ENCODE results near the gene DHX9. TPM values are rescaled to one million over a fixed set of nuclear protein-coding genes. Genes with fewer than 3 reads are reported as not detected.
"Not testable (repeated sequence)": the region's sequence is repeated elsewhere in the genome, so short reads cannot be mapped to it uniquely, and the experiment has no call there.

The DHX9 gene
- polyA plus RNA-seq, 6 donors from 2014 or later: 84.6 to 109 (median 98.8) TPM

- no peaks in the 10 kb centered on the region for H3K9me3 Mint-ChIP-seq
- H3K27ac Mint-ChIP-seq: peak overlapping the region in 1 of 6 donors; percentile 23
- H3K27me3 Mint-ChIP-seq: no peaks in the 10 kb centered on the region
- DNase-seq (no peak), ATAC-seq (ENCODE audit: low read depth in 2 of 2) (no peak)
- peaks cover 0 to 4% (median 2%) of the 10 kb centered on the region in 3 donors for H3K4me1 Mint-ChIP-seq
- no peak overlapping the region for H3K4me3 Mint-ChIP-seq
- peaks cover 47 to 49% of the 10 kb centered on the region in 2 donors for H3K36me3 Mint-ChIP-seq
Measured at GRCh38 chr1:182885591-182885990, 46.4 kb downstream of the DHX9 start.

- H3K9me3 Mint-ChIP-seq: no peaks in the 10 kb centered on the region
- no peaks in the 10 kb centered on the region for H3K27me3 Mint-ChIP-seq
- peaks cover 0 to 4% (median 2%) of the 10 kb centered on the region in 3 donors for H3K4me1 Mint-ChIP-seq
- ATAC-seq (ENCODE audit: low read depth in 2 of 2) (no peak), DNase-seq (no peak)
- peak overlapping the region in 1 of 8 donors; percentile 4 for H3K4me3 Mint-ChIP-seq
- peak overlapping the region in 5 of 6 donors; percentile 2 to 80 (median 60) for H3K27ac Mint-ChIP-seq
- peaks cover 33 to 41% of the 10 kb centered on the region in 2 donors for H3K36me3 Mint-ChIP-seq
Measured at GRCh38 chr1:182886985-182887384, 47.8 kb downstream of the DHX9 start.

GRCh38 chr1:182888736-182889531 lies 49.8 kb downstream of the DHX9 start:
- Mint-ChIP-seq H3K36me3 (peaks cover 24 to 35% of the 10 kb centered on the region in 2 donors), H3K9me3 (peaks cover 0 to 4% (median 2%) of the 10 kb centered on the region in 7 donors), H3K4me3 (no peak overlapping the region), H3K27me3 (peaks cover 0 to 7% (median 5%) of the 10 kb centered on the region in 3 donors), H3K4me1 (peaks cover 0 to 4% (median 2%) of the 10 kb centered on the region in 3 donors), H3K27ac (peak overlapping the region in 5 of 6 donors; percentile 15 to 81 (median 36))
- no peak for ATAC-seq (ENCODE audit: low read depth in 2 of 2)
- DNase-seq: no peak

- DNase-seq (no peak), ATAC-seq (ENCODE audit: low read depth in 2 of 2) (peak in 1 of 2 donors; percentile 35)
- peaks cover 0 to 15% (median 8%) of the 10 kb centered on the region in 3 donors for H3K27me3 Mint-ChIP-seq
- H3K27ac Mint-ChIP-seq: peak overlapping the region in 3 of 6 donors; percentile 17 to 34 (median 23)
- no peak overlapping the region for H3K4me3 Mint-ChIP-seq
- H3K36me3 Mint-ChIP-seq: peaks cover 18 to 32% of the 10 kb centered on the region in 2 donors
- H3K9me3 Mint-ChIP-seq: peaks cover 0 to 15% (median 4%) of the 10 kb centered on the region in 7 donors
- H3K4me1 Mint-ChIP-seq: peaks cover 0 to 4% (median 2%) of the 10 kb centered on the region in 3 donors
Measured at GRCh38 chr1:182889997-182890396, 50.9 kb downstream of the DHX9 start.

- peaks cover 0 to 16% (median 8%) of the 10 kb centered on the region in 3 donors for H3K27me3 Mint-ChIP-seq
- DNase-seq (no peak), ATAC-seq (ENCODE audit: low read depth in 2 of 2) (no peak)
- peaks cover 7 to 21% of the 10 kb centered on the region in 2 donors for H3K36me3 Mint-ChIP-seq
- H3K4me1 Mint-ChIP-seq: peaks cover 0 to 2% (median 0%) of the 10 kb centered on the region in 3 donors
- H3K9me3 Mint-ChIP-seq: peaks cover 0 to 15% (median 6%) of the 10 kb centered on the region in 7 donors
- peak overlapping the region in 2 of 6 donors; percentile 22 to 43 for H3K27ac Mint-ChIP-seq
- no peak overlapping the region for H3K4me3 Mint-ChIP-seq
Measured at GRCh38 chr1:182890927-182891610, 51.9 kb downstream of the DHX9 start.

- peaks cover 0 to 15% (median 6%) of the 10 kb centered on the region in 7 donors for H3K9me3 Mint-ChIP-seq
- H3K4me1 Mint-ChIP-seq: no peaks in the 10 kb centered on the region
- no peaks in the 10 kb centered on the region for H3K36me3 Mint-ChIP-seq
- no peak overlapping the region for H3K4me3 Mint-ChIP-seq
- DNase-seq (no peak), ATAC-seq (ENCODE audit: low read depth in 2 of 2) (no peak)
- H3K27ac Mint-ChIP-seq: no peak overlapping the region
- H3K27me3 Mint-ChIP-seq: peaks cover 0 to 16% (median 8%) of the 10 kb centered on the region in 3 donors
Measured at GRCh38 chr1:182897696-182898095, 58.5 kb downstream of the DHX9 start.

- not testable (repeated sequence) for ATAC-seq (ENCODE audit: low read depth in 2 of 2); H3K4me1 Mint-ChIP-seq; H3K27ac Mint-ChIP-seq; H3K4me3 Mint-ChIP-seq; H3K27me3 Mint-ChIP-seq; H3K9me3 Mint-ChIP-seq; H3K36me3 Mint-ChIP-seq; DNase-seq
Measured at GRCh38 chr1:182901946-182902345, 62.8 kb downstream of the DHX9 start.

GRCh38 chr1:182905321-182905720 lies 66.2 kb downstream of the DHX9 start:
- DNase-seq: no peak
- ATAC-seq (ENCODE audit: low read depth in 2 of 2): no peak
- H3K4me1 Mint-ChIP-seq: no peaks in the 10 kb centered on the region
- no peak overlapping the region for H3K4me3 Mint-ChIP-seq
- peaks cover 0 to 14% (median 13%) of the 10 kb centered on the region in 3 donors for H3K27me3 Mint-ChIP-seq
- peaks cover 0 to 4% (median under 1%) of the 10 kb centered on the region in 7 donors for H3K9me3 Mint-ChIP-seq
- no peaks in the 10 kb centered on the region for H3K36me3 Mint-ChIP-seq
- H3K27ac Mint-ChIP-seq: no peak overlapping the region

- H3K9me3 Mint-ChIP-seq: peaks cover 2 to 25% (median 14%) of the 10 kb centered on the region in 7 donors
- peaks cover 6 to 23% (median 16%) of the 10 kb centered on the region in 3 donors for H3K27me3 Mint-ChIP-seq
- ATAC-seq (ENCODE audit: low read depth in 2 of 2) (no peak), DNase-seq (no peak)
- H3K4me3 Mint-ChIP-seq: no peak overlapping the region
- H3K4me1 Mint-ChIP-seq: no peaks in the 10 kb centered on the region
- H3K27ac Mint-ChIP-seq: no peak overlapping the region
- peaks cover 5 to 8% of the 10 kb centered on the region in 2 donors for H3K36me3 Mint-ChIP-seq
Measured at GRCh38 chr1:182909578-182909977, 70.4 kb downstream of the DHX9 start.

- Mint-ChIP-seq H3K4me3 (no peak overlapping the region), H3K27me3 (peaks cover 6 to 23% (median 16%) of the 10 kb centered on the region in 3 donors), H3K9me3 (peaks cover 2 to 25% (median 14%) of the 10 kb centered on the region in 7 donors), H3K36me3 (peaks cover 5 to 8% of the 10 kb centered on the region in 2 donors), H3K4me1 (no peaks in the 10 kb centered on the region), H3K27ac (no peak overlapping the region)
- DNase-seq (no peak), ATAC-seq (ENCODE audit: low read depth in 2 of 2) (no peak)
Measured at GRCh38 chr1:182910143-182910542, 71.0 kb downstream of the DHX9 start.

GRCh38 chr1:182913401-182913800 lies 74.3 kb downstream of the DHX9 start:
- peaks cover 5 to 8% of the 10 kb centered on the region in 2 donors for H3K36me3 Mint-ChIP-seq
- H3K27ac Mint-ChIP-seq: no peak overlapping the region
- peaks cover 2 to 25% (median 14%) of the 10 kb centered on the region in 7 donors for H3K9me3 Mint-ChIP-seq
- H3K4me3 Mint-ChIP-seq: no peak overlapping the region
- H3K4me1 Mint-ChIP-seq: no peaks in the 10 kb centered on the region
- ATAC-seq (ENCODE audit: low read depth in 2 of 2) (no peak), DNase-seq (no peak)
- peaks cover 12 to 31% (median 30%) of the 10 kb centered on the region in 3 donors for H3K27me3 Mint-ChIP-seq

GRCh38 chr1:182917378-182917777 lies 78.2 kb downstream of the DHX9 start:
- peaks cover 0 to 6% (median 0%) of the 10 kb centered on the region in 7 donors for H3K9me3 Mint-ChIP-seq
- no peaks in the 10 kb centered on the region for H3K36me3 Mint-ChIP-seq
- no peak overlapping the region for H3K4me3 Mint-ChIP-seq
- no peaks in the 10 kb centered on the region for H3K4me1 Mint-ChIP-seq
- no peak overlapping the region for H3K27ac Mint-ChIP-seq
- ATAC-seq (ENCODE audit: low read depth in 2 of 2) (no peak), DNase-seq (no peak)
- H3K27me3 Mint-ChIP-seq: peaks cover 24 to 36% (median 32%) of the 10 kb centered on the region in 3 donors

GRCh38 chr1:182925661-182926060 lies 86.5 kb downstream of the DHX9 start:
- peaks cover 6 to 16% (median 10%) of the 10 kb centered on the region in 3 donors for H3K4me1 Mint-ChIP-seq
- no peak overlapping the region for H3K27ac Mint-ChIP-seq

More at GRCh38 chr1:182925661-182926060, 86.5 kb downstream of the DHX9 start:
- ATAC-seq (ENCODE audit: low read depth in 2 of 2) (no peak), DNase-seq (no peak)
- Mint-ChIP-seq H3K36me3 (no peaks in the 10 kb centered on the region), H3K27me3 (peaks cover 13 to 23% (median 18%) of the 10 kb centered on the region in 3 donors), H3K4me3 (no peak overlapping the region), H3K9me3 (no peaks in the 10 kb centered on the region)

Data from naive B cell (primary cell).